Common myeloid progenitor, CD34-positive (primary cell): ENCODE measurements around the gene FMO2.

Source experiments
- CTCF ChIA-PET: fragments of 350-600 bp; sonication (Branson Sonifier 250); formaldehyde crosslinking; loops from one replicate; lab custom pipeline; 2021; ENCODE audit warnings: antibody characterized with exemption; lab: Charles Lee
- POLR2A ChIA-PET: fragments of 350-600 bp; sonication (Branson Sonifier 250); formaldehyde crosslinking; loops from one replicate; lab custom pipeline; 2021; ENCODE audit warnings: antibody characterized with exemption; lab: Charles Lee
- DNase-seq, 3 donors: peaks; one replicate each; pipeline versions ENCODE4 v3.0.0 to v3.0.0-alpha.2; 2013
- H3K27ac ChIP-seq, 2 experiments: 1 replicate in 1 of 2; 2 replicates in 1 of 2; pipeline ENCODE4 v1.7.0; 2013; ENCODE audit warnings: inconsistent platforms in 2 of 2, low read length in 2 of 2, mild to moderate bottlenecking in 2 of 2, low read depth in 1 of 2, moderate library complexity in 1 of 2; ENCODE audit not compliant: severe bottlenecking in 2 of 2, insufficient read depth in 1 of 2, poor library complexity in 1 of 2
- H3K27me3 ChIP-seq, 5 experiments: replicated peaks in 2 of 5; 1 replicate in 3 of 5; 2 replicates in 2 of 5; pipeline versions ENCODE4 v1.6.1 to v1.7.0; 2013; ENCODE audit warnings: low read length in 4 of 5, mild to moderate bottlenecking in 2 of 5, moderate library complexity in 2 of 5, inconsistent platforms in 1 of 5; ENCODE audit not compliant: insufficient read depth in 5 of 5, control insufficient read depth in 4 of 5
- H3K36me3 ChIP-seq, 4 experiments: 1 replicate in 2 of 4; 2 replicates in 2 of 4; pipeline versions ENCODE4 v1.6.1 to v1.7.0; 2013; ENCODE audit warnings: low read length in 3 of 4, control low read depth in 1 of 4, mild to moderate bottlenecking in 1 of 4; ENCODE audit not compliant: control insufficient read depth in 4 of 4, insufficient read depth in 4 of 4
- H3K4me1 ChIP-seq, 4 experiments: 1 replicate in 3 of 4; 2 replicates in 1 of 4; pipeline versions ENCODE4 v1.6.1 to v1.7.1; 2013; ENCODE audit warnings: low read length in 3 of 4, mild to moderate bottlenecking in 3 of 4, control low read depth in 1 of 4, inconsistent platforms in 1 of 4, moderate library complexity in 1 of 4; ENCODE audit not compliant: control insufficient read depth in 4 of 4, insufficient read depth in 4 of 4; ENCODE audit errors: control extremely low read depth in 1 of 4
- H3K4me3 ChIP-seq, 7 experiments: 1 replicate in 4 of 7; 2 replicates in 3 of 7; pipeline versions ENCODE4 v1.5.1 to v1.7.0; 2013; ENCODE audit warnings: mild to moderate bottlenecking in 7 of 7, low read length in 6 of 7, moderate library complexity in 6 of 7, inconsistent platforms in 2 of 7, low read depth in 2 of 7, control low read depth in 1 of 7; ENCODE audit not compliant: insufficient read depth in 4 of 7, control insufficient read depth in 1 of 7; ENCODE audit errors: extremely low read depth in 1 of 7
- H3K9me3 ChIP-seq, 5 experiments: 1 replicate in 4 of 5; 2 replicates in 1 of 5; pipeline versions ENCODE4 v1.6.1 to v1.7.1; 2013; ENCODE audit warnings: low read length in 4 of 5, mild to moderate bottlenecking in 2 of 5, inconsistent platforms in 1 of 5, low read depth in 1 of 5, moderate library complexity in 1 of 5; ENCODE audit not compliant: control insufficient read depth in 4 of 5, insufficient read depth in 2 of 5; ENCODE audit errors: control extremely low read depth in 1 of 5
- WGBS: methylation state at CpG from one replicate; pipeline ENCODE4 v1.1.5; 2013; ENCODE audit not compliant: insufficient coverage; 5-methylcytosine and 5-hydroxymethylcytosine counted together

The FMO2 gene

DNA sequence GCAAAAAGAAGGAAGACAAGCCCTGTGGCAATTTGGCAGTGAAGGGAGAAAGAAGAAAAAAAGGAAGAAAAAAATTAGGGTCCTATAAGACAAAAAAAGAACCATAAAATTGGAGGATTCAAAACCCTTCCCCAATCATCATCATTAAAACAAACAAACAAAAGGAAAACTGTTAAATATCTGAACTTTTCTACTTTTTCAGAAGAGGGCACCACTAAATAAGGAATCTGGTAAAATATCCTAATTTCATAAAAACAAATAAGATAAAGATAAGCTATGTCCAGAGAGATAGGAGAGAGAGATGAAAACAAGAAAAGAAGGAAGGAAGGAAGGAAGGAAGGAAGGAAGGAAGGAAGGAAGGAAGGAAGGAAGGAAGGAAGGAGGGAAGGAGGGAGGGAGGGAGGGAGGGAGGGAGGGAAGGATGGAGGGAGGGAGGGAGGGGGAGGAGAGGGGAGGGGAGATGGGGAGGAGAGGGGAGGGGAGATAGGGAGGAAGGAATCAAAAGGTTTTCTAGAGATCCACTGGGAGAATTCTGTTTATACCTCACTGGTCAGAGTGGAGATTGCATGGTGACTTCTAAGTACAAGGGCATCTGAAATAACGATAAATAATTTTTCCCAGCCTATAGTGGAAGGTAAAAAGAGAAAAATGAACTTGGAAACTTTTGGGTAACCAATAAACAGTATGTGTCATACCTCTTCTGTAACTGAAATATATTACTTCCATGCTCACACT is 10.4 kb upstream of the FMO2 start:
- Histone ChIP-seq H3K4me1 (no peaks in the 10 kb centered on the region), H3K27me3 (no peaks in the 10 kb centered on the region), H3K9me3 (no peaks in the 10 kb centered on the region), H3K36me3 (no peaks in the 10 kb centered on the region), H3K27ac (no peak overlapping the region), H3K4me3 (no peak overlapping the region)
- WGBS: no CpG with 5 or more reads among the region's 1 CpG
- ChIA-PET POLR2A (no interaction called here), CTCF (no interaction called here)
- DNase-seq: no peak

DNA sequence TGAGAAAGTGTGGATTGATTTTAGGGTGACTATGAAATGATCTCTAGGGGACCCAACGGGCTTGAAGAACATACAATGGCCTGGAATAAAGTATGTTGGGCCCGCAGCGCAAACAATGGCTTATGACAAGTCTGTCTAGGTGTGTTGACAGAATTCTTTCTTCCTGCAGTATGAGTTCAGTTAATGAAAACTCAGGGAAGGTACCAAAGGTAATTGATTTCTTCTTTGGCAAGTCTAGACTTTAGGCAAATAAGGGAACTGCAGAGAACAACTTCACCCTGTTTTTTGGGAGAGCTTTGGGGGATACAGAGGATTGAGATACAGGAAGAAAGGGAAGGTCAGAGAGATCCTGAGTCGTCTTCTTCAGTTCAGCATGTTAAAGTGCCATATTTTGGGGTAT is 7.8 kb upstream of the FMO2 start:
- Histone ChIP-seq H3K9me3 (no peaks in the 10 kb centered on the region), H3K36me3 (no peaks in the 10 kb centered on the region), H3K4me1 (no peaks in the 10 kb centered on the region), H3K27me3 (no peaks in the 10 kb centered on the region), H3K27ac (no peak overlapping the region), H3K4me3 (no peak overlapping the region)
- WGBS: 94% methylated on average over 3 of the region's 4 CpGs
- POLR2A ChIA-PET: no interaction called here
- CTCF ChIA-PET: no interaction called here
- DNase-seq: no peak

DNA sequence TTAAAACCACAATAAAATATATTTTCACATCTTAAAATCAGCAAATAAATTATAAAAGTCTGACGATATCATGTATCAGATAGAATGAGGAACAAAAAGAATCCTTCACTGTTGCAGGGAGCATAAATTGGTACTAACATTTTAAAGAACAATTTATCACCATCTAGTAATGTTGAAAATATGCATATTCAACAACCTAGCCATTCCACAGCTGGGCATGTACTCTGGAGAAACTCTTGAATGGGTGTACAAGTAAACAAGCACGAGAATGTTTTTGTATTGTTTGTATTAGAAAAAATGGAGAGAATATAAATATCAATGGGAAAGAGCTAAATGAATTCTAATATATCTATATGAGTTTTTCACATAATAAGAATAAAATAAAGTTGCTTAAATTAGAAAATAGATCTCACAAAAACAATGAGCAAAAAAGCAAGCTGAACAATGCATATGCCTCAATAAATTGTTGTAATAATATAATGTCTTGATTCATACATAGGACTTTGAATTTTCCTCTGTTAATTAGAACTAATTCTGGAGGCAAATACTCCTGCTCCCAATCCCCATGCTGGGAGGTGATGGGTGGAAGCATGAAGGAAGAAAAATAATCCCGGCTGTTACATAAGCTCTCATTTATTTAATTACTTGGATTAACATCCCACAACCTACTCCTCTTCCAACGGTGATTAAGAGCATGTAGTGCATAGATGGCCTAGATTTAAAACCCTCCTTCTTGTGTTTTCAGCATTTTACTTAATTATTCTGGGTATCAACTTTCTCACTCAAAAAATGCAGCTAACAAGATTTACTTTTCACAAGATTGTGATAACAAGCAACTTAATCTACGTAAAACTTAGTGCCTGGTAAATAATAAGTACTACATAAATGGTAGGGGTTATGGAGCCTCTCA is 5.5 kb upstream of the FMO2 start:
- DNase-seq: no peak
- POLR2A ChIA-PET: no interaction called here
- Histone ChIP-seq H3K27me3 (no peaks in the 10 kb centered on the region), H3K9me3 (no peaks in the 10 kb centered on the region), H3K4me1 (no peaks in the 10 kb centered on the region), H3K36me3 (no peaks in the 10 kb centered on the region), H3K27ac (no peak overlapping the region), H3K4me3 (no peak overlapping the region)
- CTCF ChIA-PET: no interaction called here
- WGBS: no CpG with 5 or more reads among the region's 5 CpGs

DNA sequence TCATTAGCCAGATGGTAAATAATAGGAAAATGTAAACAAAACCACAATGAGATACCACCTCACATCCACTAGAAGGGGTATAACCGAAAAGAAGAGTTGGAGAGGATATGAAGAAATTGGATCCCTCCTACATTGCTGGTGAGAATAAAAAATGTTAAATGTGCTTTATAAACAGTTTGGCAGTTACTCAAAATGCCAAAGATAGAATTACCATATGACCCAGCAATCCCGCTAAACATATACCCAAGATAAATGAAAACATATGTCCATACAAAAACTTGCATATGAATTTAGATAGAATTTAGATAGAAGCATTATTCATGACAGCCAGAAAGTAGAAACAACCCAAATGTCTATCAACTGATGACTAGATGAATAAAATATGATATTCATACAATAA is 4.4 kb upstream of the FMO2 start:
- no peak for DNase-seq
- H3K36me3 ChIP-seq: no peaks in the 10 kb centered on the region
- H3K27me3 ChIP-seq: no peaks in the 10 kb centered on the region
- no peak overlapping the region for H3K27ac ChIP-seq
- H3K4me1 ChIP-seq: no peaks in the 10 kb centered on the region
- ChIA-PET POLR2A (no interaction called here), CTCF (no interaction called here)
- no CpG with 5 or more reads among the region's 2 CpGs for WGBS
- no peak overlapping the region for H3K4me3 ChIP-seq
- no peaks in the 10 kb centered on the region for H3K9me3 ChIP-seq

DNA sequence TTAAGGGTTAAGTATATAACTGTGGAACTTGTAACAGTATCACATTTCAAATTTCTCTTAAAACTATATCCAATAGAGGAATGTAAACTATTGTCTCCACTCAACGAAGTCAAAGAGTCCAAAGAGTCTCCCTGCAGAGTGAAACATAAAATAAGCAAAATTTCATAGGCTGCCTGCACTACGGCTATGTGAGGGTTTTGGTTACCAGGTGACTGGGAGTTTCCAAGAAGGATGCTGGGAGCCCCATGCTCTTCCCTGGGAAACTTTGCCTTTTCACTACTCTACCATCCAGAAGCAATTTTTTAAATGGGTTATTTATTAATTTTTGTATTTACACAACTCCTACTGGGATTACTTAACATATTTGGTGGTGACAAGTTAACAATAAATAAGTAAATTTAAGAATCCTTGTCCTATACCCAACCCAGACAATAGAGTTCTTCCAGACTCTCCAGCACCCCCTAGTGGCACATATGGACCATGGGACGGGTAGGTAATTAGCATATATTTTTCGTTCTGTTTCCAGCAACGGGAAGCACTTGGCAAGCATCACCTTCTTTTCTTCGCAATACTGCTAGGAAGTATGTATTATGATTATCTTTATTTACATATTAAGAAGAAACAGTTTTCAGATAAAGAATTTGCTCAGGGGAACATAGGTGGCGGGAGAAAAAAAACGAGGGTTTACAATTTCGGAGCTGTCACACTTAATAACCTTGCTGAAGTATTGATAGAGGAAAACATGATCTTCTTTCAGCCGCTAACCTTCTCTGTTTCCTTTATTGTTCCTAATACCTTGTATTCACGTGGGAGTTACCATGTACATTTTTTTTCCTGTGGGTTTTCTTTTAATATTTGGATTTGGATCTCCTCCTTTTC is 3.5 kb downstream of the FMO2 start:
- H3K36me3 ChIP-seq: no peaks in the 10 kb centered on the region
- WGBS: 93% methylated on average over 4 of the region's 11 CpGs
- ChIA-PET POLR2A (no interaction called here), CTCF (interaction anchor here (1.0 to 1.2 kb wide), 2 partner anchors 9 to 125 kb away, joined by 3 read pairs; partner anchors contain the start of gene FMO4)
- H3K4me3 ChIP-seq: no peak overlapping the region
- H3K27ac ChIP-seq: no peak overlapping the region
- peak; percentile 34 to 74 (median 59) for DNase-seq
- H3K27me3 ChIP-seq: peaks cover 0 to 2% (median 0%) of the 10 kb centered on the region in 5 experiments
- no peaks in the 10 kb centered on the region for H3K9me3 ChIP-seq
- H3K4me1 ChIP-seq: no peaks in the 10 kb centered on the region

DNA sequence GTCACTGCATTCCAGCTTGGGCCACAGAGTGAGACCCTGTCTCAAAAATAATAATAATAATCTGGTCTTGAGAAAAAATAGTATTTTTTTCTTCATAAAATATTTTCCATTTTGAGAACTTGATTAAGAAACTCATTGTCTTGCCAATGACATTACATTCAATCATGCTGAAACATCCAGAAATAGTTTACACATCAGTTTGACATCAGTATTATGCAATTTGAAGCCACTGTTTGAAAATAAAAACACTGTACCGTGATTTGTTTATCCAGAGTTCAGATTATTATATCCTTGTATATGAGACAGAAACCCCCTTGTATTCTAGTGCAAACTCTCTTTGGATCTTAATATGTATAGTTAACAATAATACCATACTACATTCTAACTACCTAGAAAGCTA is 6.9 kb downstream of the FMO2 start:
- POLR2A ChIA-PET: no interaction called here
- H3K9me3 ChIP-seq: no peaks in the 10 kb centered on the region

More for the DNA sequence above, 6.9 kb downstream of the FMO2 start:
- Histone ChIP-seq H3K4me3 (no peak overlapping the region), H3K36me3 (no peaks in the 10 kb centered on the region), H3K4me1 (no peaks in the 10 kb centered on the region), H3K27me3 (peaks cover 0 to 2% (median 0%) of the 10 kb centered on the region in 5 experiments), H3K27ac (no peak overlapping the region)
- CTCF ChIA-PET: no interaction called here
- no peak for DNase-seq
- WGBS: no CpG with 5 or more reads among the region's 1 CpG
